Measurements from ENCODE around the gene DDX41.

- TF ChIP-seq CTCF (conservative IDR thresholded peaks at IDR 0.05; ENCODE audit: low read length) (no peak), EZH2phosphoT487 (IDR thresholded peaks at IDR 0.05; ENCODE audit: borderline replicate concordance) (no peak)
These were observed 48.3 kb upstream of the DDX41 start for GRCh38 chr5:177565046-177565445.
